HL-60 (cell line): ENCODE data around the gene DNMT1.

Experiments used
- POLR2AphosphoS5 ChIP-seq: IDR thresholded peaks from 2 replicates; pipeline ENCODE4 v1.6.1; 2012; ENCODE audit warnings: low read depth
- SPI1 ChIP-seq: IDR thresholded peaks from 2 replicates; pipeline ENCODE4 v1.6.1; 2012; ENCODE audit warnings: low read depth, mild to moderate bottlenecking, borderline replicate concordance
- TF ChIP-seq, protein P1 (sequence below): IDR thresholded peaks from one replicate; pipeline ENCODE4 v1.5.1; 2011; ENCODE audit warnings: low read length, control low read depth, inconsistent platforms; ENCODE audit not compliant: insufficient read depth
- TF ChIP-seq, protein P2 (sequence below): IDR thresholded peaks from 2 replicates; pipeline ENCODE4 v1.6.1; 2012; ENCODE audit warnings: low read depth; ENCODE audit not compliant: insufficient replicate concordance

DNA sequence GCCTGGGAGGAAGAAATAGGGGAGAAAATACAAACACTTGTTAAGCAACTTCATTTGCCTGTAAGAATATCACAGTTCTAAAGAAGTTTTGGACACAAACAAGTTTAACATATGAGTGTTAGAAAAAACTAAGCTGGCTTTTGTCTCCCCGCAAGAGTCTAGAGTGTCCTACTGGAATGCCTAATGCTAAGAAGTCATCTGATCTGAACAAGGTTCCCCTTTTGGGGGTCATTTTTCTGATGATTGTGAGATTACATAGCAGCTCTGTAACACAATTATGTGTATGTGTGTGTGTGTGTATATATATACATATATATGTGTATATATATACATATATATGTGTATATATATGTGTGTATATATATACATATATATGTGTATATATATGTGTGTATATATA is 12.7 kb downstream of the DNMT1 start:
- TF ChIP-seq, protein P1, sequence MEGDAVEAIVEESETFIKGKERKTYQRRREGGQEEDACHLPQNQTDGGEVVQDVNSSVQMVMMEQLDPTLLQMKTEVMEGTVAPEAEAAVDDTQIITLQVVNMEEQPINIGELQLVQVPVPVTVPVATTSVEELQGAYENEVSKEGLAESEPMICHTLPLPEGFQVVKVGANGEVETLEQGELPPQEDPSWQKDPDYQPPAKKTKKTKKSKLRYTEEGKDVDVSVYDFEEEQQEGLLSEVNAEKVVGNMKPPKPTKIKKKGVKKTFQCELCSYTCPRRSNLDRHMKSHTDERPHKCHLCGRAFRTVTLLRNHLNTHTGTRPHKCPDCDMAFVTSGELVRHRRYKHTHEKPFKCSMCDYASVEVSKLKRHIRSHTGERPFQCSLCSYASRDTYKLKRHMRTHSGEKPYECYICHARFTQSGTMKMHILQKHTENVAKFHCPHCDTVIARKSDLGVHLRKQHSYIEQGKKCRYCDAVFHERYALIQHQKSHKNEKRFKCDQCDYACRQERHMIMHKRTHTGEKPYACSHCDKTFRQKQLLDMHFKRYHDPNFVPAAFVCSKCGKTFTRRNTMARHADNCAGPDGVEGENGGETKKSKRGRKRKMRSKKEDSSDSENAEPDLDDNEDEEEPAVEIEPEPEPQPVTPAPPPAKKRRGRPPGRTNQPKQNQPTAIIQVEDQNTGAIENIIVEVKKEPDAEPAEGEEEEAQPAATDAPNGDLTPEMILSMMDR: no peak
- TF ChIP-seq, protein P2, sequence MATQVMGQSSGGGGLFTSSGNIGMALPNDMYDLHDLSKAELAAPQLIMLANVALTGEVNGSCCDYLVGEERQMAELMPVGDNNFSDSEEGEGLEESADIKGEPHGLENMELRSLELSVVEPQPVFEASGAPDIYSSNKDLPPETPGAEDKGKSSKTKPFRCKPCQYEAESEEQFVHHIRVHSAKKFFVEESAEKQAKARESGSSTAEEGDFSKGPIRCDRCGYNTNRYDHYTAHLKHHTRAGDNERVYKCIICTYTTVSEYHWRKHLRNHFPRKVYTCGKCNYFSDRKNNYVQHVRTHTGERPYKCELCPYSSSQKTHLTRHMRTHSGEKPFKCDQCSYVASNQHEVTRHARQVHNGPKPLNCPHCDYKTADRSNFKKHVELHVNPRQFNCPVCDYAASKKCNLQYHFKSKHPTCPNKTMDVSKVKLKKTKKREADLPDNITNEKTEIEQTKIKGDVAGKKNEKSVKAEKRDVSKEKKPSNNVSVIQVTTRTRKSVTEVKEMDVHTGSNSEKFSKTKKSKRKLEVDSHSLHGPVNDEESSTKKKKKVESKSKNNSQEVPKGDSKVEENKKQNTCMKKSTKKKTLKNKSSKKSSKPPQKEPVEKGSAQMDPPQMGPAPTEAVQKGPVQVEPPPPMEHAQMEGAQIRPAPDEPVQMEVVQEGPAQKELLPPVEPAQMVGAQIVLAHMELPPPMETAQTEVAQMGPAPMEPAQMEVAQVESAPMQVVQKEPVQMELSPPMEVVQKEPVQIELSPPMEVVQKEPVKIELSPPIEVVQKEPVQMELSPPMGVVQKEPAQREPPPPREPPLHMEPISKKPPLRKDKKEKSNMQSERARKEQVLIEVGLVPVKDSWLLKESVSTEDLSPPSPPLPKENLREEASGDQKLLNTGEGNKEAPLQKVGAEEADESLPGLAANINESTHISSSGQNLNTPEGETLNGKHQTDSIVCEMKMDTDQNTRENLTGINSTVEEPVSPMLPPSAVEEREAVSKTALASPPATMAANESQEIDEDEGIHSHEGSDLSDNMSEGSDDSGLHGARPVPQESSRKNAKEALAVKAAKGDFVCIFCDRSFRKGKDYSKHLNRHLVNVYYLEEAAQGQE: no peak
- no peak for TF ChIP-seq POLR2AphosphoS5
- no peak for TF ChIP-seq SPI1
